A673 (cell line): ENCODE measurements around the gene PAEP. TPM values are rescaled to one million over a fixed set of nuclear protein-coding genes. Genes with fewer than 3 reads are reported as not detected.

ENCODE experiments used
- BruUV-seq: library from RNA; stranded (reverse); fragments of 400-500 nt; replicated peaks from 2 replicates; lab custom pipeline; 2021; lab: Mats Ljungman, UMichigan
- CTCF ChIA-PET: fragments of 300-600 bp; sonication (Branson Sonifier 250); formaldehyde crosslinking; loops from one replicate; lab custom pipeline; 2022; ENCODE audit warnings: antibody characterized with exemption; lab: Charles Lee
- POLR2A ChIA-PET: fragments of 300-600 bp; sonication (Branson Sonifier 250); formaldehyde crosslinking; loops from one replicate; lab custom pipeline; 2022; ENCODE audit warnings: antibody characterized with exemption; ENCODE audit not compliant: low non-redundant PET; lab: Charles Lee
- DNase-seq: peaks from one replicate; pipeline ENCODE4 v3.0.0-alpha.2; 2015; ENCODE audit warnings: low spot score
- H3K27ac ChIP-seq: fragments of 200-600 bp; sonication (generic); 2 replicates; pipeline ENCODE4 v1.5.1; 2016; ENCODE audit warnings: mixed run types, low read depth, mild to moderate bottlenecking, mixed read lengths, antibody characterized with exemption, low read length; ENCODE audit not compliant: poor library complexity, severe bottlenecking
- H3K27me3 ChIP-seq: fragments of 200-600 bp; sonication (generic); replicated peaks from 2 replicates; pipeline ENCODE4 v1.6.1; 2017; ENCODE audit warnings: mixed run types, low read depth, mild to moderate bottlenecking, mixed read lengths, antibody characterized with exemption, low read length; ENCODE audit not compliant: insufficient read depth, poor library complexity
- H3K36me3 ChIP-seq: fragments of 200-600 bp; sonication (generic); 2 replicates; pipeline ENCODE4 v1.6.1; 2016; ENCODE audit warnings: mixed run types, mild to moderate bottlenecking, mixed read lengths, antibody characterized with exemption, low read length; ENCODE audit not compliant: insufficient read depth, poor library complexity, severe bottlenecking
- H3K4me1 ChIP-seq: fragments of 200-600 bp; sonication (generic); 2 replicates; pipeline ENCODE4 v1.6.1; 2017; ENCODE audit warnings: mixed run types, mild to moderate bottlenecking, mixed read lengths, antibody characterized with exemption, low read length; ENCODE audit not compliant: insufficient read depth, poor library complexity, severe bottlenecking
- H3K4me3 ChIP-seq: fragments of 200-600 bp; sonication (generic); 2 replicates; pipeline ENCODE4 v1.5.1; 2016; ENCODE audit warnings: low read depth, mixed run types, mild to moderate bottlenecking, mixed read lengths, low read length; ENCODE audit not compliant: poor library complexity, severe bottlenecking
- H3K9me3 ChIP-seq: fragments of 200-600 bp; sonication (generic); 2 replicates; pipeline ENCODE4 v1.6.1; 2016; ENCODE audit warnings: mixed run types, low read depth, mild to moderate bottlenecking, mixed read lengths, antibody characterized with exemption, low read length; ENCODE audit not compliant: poor library complexity, severe bottlenecking
- CTCF ChIP-seq: fragments of 300-800, 200-600 bp; sonication (generic); conservative IDR thresholded peaks from 2 replicates; pipeline ENCODE4 v1.5.1; 2017; ENCODE audit warnings: low read depth, mild to moderate bottlenecking, antibody characterized with exemption, low read length, moderate library complexity, mixed read lengths
- EZH2 ChIP-seq: fragments of 200-600 bp; sonication (generic); IDR thresholded peaks from 2 replicates; pipeline ENCODE4 v1.6.1; 2017; ENCODE audit warnings: borderline replicate concordance, low read depth, mild to moderate bottlenecking, mixed read lengths, antibody characterized with exemption, low read length; ENCODE audit not compliant: poor library complexity, severe bottlenecking
- intact Hi-C: fragments of 100-400 bp; cut with micrococcal nuclease; formaldehyde crosslinking; loops from one replicate; pipeline ENCODE4 v1.10.0; 2022; ENCODE audit not compliant: unreplicated experiment
- total RNA-seq: library from RNA; stranded (reverse); gene quantifications from 2 replicates; pipeline ENCODE4 v1.2.3, GENCODE V29; 2021

PAEP gene
- total RNA-seq, 1 experiment from 2014 or later: not detected

- H3K4me3 ChIP-seq: no peak overlapping the region
- ChIA-PET POLR2A (no interaction called here), CTCF (no interaction called here)
- no peak for DNase-seq
- no TSS peak for BruUV-seq
- intact Hi-C loops: no loop called here
- no peaks in the 10 kb centered on the region for H3K9me3 ChIP-seq
- H3K27ac ChIP-seq: no peak overlapping the region
- H3K27me3 ChIP-seq: peaks cover 2% of the 10 kb centered on the region
- no peaks in the 10 kb centered on the region for H3K36me3 ChIP-seq
- TF ChIP-seq EZH2 (no peak), CTCF (no peak)
- no peaks in the 10 kb centered on the region for H3K4me1 ChIP-seq
Observed at GRCh38 chr9:135582541-135582940, 21.0 kb downstream of the PAEP start.

- peaks cover 2% of the 10 kb centered on the region for H3K27me3 ChIP-seq
- intact Hi-C loops: no loop called here
- CTCF ChIA-PET: no interaction called here
- H3K27ac ChIP-seq: no peak overlapping the region
- no peaks in the 10 kb centered on the region for H3K36me3 ChIP-seq
- H3K9me3 ChIP-seq: no peaks in the 10 kb centered on the region
- H3K4me3 ChIP-seq: no peak overlapping the region
- DNase-seq: no peak
- no TSS peak for BruUV-seq
- H3K4me1 ChIP-seq: no peaks in the 10 kb centered on the region
- TF ChIP-seq CTCF: no peak
- TF ChIP-seq EZH2: no peak
- POLR2A ChIA-PET: no interaction called here
Observed at GRCh38 chr9:135582966-135583687, 21.6 kb downstream of the PAEP start.

- POLR2A ChIA-PET: no interaction called here
- DNase-seq: no peak
- H3K4me1 ChIP-seq: no peaks in the 10 kb centered on the region
- no peaks in the 10 kb centered on the region for H3K9me3 ChIP-seq
- H3K36me3 ChIP-seq: no peaks in the 10 kb centered on the region
- no TSS peak for BruUV-seq
- CTCF ChIA-PET: no interaction called here
- no peak overlapping the region for H3K27ac ChIP-seq
- intact Hi-C loops: no loop called here
- TF ChIP-seq CTCF (no peak), EZH2 (no peak)
- peaks cover 2% of the 10 kb centered on the region for H3K27me3 ChIP-seq
- H3K4me3 ChIP-seq: no peak overlapping the region
Observed at GRCh38 chr9:135583688-135584011, 22.1 kb downstream of the PAEP start.
